ENCODE measurements around the gene FAM200B.

DNA sequence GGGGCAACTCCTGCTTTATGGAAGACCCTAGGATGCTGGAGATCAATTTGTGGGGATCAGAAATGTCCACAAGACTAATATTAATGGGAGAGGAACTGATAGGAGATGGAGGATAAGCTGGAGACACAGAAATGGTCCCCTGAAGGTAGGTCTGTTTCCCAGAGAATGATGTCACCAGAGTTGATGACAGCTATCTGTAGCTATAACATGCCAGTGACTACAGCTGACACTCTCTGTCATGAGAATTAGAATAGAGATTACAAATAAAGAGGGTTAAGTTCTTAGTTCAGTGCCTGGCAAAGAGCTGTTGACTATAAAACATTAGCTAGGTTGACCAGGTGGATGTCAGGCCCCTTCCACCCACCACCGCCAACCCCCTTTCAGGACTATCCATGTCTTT is 30.6 kb downstream of the FAM200B start:
- TF ChIP-seq, protein P1, sequence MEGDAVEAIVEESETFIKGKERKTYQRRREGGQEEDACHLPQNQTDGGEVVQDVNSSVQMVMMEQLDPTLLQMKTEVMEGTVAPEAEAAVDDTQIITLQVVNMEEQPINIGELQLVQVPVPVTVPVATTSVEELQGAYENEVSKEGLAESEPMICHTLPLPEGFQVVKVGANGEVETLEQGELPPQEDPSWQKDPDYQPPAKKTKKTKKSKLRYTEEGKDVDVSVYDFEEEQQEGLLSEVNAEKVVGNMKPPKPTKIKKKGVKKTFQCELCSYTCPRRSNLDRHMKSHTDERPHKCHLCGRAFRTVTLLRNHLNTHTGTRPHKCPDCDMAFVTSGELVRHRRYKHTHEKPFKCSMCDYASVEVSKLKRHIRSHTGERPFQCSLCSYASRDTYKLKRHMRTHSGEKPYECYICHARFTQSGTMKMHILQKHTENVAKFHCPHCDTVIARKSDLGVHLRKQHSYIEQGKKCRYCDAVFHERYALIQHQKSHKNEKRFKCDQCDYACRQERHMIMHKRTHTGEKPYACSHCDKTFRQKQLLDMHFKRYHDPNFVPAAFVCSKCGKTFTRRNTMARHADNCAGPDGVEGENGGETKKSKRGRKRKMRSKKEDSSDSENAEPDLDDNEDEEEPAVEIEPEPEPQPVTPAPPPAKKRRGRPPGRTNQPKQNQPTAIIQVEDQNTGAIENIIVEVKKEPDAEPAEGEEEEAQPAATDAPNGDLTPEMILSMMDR (IDR thresholded peaks at IDR 0.05; ENCODE audit: poor library complexity), result no peak
- no peak for TF ChIP-seq EZH2 (IDR thresholded peaks at IDR 0.05; ENCODE audit: borderline replicate concordance)

Data from hepatocyte (in vitro differentiated cells).